ENCODE results near the gene DNAJC12.

DNAJC12 gene

DNA sequence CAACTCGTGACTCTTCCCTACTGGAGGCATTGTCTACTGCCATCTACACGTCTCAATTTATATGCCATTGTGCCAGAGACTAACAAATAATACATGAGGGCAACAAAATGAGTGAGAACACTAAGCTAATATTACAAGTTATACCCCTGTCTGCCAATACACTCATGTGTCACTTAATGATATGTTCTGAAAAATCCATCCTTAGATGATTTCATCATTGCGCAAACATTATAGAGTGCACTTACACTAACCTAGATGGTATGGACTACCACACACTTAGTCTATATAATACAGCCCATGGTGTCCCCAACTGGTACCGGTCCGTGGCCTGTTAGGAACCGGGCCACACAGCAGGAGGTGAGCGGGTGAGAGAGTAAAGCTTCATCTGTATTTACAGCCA lies 77.7 kb downstream of the DNAJC12 start:
- DNase-seq, result no peak

All from CD4-positive, alpha-beta T cell treated with Interleukin-6 for 4 hours (primary cell).